Measurements from ENCODE around the gene ZBTB47.

DNA sequence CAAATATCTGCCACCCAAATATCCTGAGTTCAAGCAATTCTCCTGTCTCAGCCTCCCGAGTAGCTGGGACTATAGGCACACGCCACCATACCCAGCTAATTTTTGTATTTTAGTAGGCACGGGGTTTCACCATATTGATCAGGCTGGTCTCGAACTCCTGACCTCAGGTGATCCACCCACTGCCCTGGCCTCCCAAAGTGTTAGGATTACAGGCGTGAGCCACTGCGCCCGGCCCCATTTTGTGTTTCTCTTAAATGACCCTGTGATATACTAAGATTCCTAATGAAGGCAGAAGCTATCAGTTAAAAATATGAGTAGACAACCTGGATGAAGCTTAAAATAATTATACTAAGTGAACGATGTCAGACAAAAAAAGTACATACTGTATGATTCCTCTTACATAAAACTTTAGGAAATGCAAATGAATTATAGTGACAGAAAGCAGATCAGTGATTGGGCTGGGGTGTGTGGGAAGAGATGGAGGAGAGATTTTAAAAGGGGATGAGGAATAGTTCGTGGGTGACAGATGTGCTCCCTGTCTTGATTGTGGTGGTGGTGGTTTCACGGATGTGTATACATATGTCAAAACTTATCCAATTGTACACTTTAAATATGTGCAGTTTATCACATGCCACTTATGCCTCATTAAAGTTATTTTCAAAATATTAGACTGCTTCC lies 28.0 kb downstream of the ZBTB47 start:
- TF ChIP-seq, protein P1, sequence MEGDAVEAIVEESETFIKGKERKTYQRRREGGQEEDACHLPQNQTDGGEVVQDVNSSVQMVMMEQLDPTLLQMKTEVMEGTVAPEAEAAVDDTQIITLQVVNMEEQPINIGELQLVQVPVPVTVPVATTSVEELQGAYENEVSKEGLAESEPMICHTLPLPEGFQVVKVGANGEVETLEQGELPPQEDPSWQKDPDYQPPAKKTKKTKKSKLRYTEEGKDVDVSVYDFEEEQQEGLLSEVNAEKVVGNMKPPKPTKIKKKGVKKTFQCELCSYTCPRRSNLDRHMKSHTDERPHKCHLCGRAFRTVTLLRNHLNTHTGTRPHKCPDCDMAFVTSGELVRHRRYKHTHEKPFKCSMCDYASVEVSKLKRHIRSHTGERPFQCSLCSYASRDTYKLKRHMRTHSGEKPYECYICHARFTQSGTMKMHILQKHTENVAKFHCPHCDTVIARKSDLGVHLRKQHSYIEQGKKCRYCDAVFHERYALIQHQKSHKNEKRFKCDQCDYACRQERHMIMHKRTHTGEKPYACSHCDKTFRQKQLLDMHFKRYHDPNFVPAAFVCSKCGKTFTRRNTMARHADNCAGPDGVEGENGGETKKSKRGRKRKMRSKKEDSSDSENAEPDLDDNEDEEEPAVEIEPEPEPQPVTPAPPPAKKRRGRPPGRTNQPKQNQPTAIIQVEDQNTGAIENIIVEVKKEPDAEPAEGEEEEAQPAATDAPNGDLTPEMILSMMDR (conservative IDR thresholded peaks at IDR 0.05): no peak
- no peak for TF ChIP-seq ZFX (IDR thresholded peaks at IDR 0.05)

Measured in C4-2B (cell line).